C4-2B (cell line): ENCODE data around the gene STARD10.
A peak's percentile ranks its signal among the peaks of the same experiment; 100 is the strongest.

Experiments
- H3K27ac ChIP-seq: fragments of 450-650 bp; 2 replicates; pipeline ENCODE4 v1.5.1; 2017
- ZFX ChIP-seq: fragments of 450-650 bp; IDR thresholded peaks from 2 replicates; pipeline ENCODE4 v1.6.1; 2017
- TF ChIP-seq, protein P1 (sequence below): fragments of 450-650 bp; conservative IDR thresholded peaks from 2 replicates; pipeline ENCODE4 v1.5.1; 2017; ENCODE audit warnings: mild to moderate bottlenecking

Gene STARD10

GRCh38 chr11:72730737-72731136 lies 63.1 kb downstream of the STARD10 start:
- TF ChIP-seq, protein P1, sequence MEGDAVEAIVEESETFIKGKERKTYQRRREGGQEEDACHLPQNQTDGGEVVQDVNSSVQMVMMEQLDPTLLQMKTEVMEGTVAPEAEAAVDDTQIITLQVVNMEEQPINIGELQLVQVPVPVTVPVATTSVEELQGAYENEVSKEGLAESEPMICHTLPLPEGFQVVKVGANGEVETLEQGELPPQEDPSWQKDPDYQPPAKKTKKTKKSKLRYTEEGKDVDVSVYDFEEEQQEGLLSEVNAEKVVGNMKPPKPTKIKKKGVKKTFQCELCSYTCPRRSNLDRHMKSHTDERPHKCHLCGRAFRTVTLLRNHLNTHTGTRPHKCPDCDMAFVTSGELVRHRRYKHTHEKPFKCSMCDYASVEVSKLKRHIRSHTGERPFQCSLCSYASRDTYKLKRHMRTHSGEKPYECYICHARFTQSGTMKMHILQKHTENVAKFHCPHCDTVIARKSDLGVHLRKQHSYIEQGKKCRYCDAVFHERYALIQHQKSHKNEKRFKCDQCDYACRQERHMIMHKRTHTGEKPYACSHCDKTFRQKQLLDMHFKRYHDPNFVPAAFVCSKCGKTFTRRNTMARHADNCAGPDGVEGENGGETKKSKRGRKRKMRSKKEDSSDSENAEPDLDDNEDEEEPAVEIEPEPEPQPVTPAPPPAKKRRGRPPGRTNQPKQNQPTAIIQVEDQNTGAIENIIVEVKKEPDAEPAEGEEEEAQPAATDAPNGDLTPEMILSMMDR, result no peak
- TF ChIP-seq ZFX, result no peak
- no peak overlapping the region for H3K27ac ChIP-seq

- H3K27ac ChIP-seq, result no peak overlapping the region
- TF ChIP-seq ZFX, result no peak
- TF ChIP-seq, protein P1, result no peak
Measured at GRCh38 chr11:72730243-72730642, 63.6 kb downstream of the STARD10 start.

DNA sequence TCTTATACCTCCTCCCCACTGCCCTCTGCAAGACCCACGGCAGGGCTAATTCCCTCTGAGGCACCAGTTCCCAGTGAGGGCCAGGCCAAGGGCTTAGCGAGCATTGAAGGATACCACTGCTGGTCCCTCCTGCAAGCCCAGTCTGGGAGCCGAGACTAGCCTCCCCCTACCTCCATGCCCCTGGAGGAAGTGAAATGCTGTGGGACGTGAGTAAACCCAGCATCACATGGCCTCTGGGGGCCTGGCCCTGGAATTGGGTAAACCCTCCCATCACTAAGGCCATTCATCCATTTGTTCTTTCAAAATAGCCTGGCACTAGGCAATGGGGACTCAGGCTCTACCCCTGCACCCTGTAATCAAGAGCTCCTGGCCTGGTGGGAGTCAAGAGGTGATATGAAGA lies 66.3 kb downstream of the STARD10 start:
- TF ChIP-seq, protein P1, result no peak
- no peak for TF ChIP-seq ZFX
- no peak overlapping the region for H3K27ac ChIP-seq

GRCh38 chr11:72726266-72727220 lies 67.3 kb downstream of the STARD10 start:
- TF ChIP-seq, protein P1, result no peak
- TF ChIP-seq ZFX, result no peak
- H3K27ac ChIP-seq, result no peak overlapping the region

DNA sequence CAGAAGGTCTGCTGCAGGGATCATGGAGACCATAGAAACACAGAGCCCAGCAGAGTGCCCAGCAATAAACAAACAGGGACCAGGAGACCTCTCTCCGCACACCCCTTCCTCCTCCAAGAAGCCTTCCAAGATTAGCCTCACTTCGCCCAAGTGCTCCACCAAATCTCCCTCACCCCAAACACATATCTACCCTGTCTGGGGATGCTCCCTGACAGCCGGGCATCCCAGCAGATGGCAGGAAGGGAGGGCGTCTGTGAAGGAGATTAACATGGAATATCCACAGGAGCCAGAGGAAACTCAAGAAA lies 68.2 kb downstream of the STARD10 start:
- TF ChIP-seq ZFX, result no peak
- TF ChIP-seq, protein P1, result no peak
- no peak overlapping the region for H3K27ac ChIP-seq

DNA sequence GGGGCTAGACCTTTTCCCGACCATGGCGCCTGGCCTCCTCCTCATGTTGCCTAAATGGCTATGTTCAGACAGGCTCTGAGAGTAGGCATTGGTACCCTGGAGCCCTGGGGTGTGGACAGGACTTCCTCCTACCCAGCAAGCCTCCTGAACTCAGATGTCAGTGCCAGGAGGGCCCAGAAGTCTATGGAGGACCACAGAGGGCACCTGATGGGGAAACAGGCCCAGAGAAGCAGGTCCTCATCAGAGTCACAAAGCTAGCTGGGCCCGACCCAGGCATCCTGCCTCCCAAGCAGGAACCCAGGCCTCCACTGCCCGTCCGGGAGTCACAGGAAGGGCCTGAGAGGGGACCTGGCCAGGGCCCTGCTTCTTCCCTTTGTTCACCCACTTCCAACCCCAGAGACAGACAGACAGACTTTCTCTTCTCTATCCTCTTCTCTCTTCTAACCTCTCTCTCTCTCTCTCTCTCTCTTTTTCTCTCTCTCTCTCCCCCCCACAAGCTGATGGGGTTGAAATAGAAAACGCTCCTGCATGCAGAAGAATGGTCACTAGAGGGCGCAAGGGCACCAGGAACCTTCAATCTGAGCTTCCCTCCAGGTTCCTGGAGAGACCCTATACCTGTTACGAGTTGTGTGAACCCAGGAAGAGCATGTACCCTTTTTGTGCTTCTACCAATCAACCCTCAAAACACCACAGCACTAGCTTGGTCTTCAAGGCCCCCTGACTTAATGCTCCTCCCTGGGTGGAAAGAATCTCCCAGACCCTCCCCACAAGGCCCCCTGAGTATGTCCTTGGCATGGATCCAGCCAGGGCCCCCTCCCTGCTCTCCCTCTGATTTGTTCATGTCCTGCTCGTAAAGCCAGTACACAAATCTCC lies 68.8 kb downstream of the STARD10 start:
- no peak for TF ChIP-seq ZFX
- TF ChIP-seq, protein P1, result peak; percentile 94
- no peak overlapping the region for H3K27ac ChIP-seq
